Cardiac muscle cell (in vitro differentiated cells and primary cell): ENCODE data around the gene THSD1. TPM values are rescaled to one million over a fixed set of nuclear protein-coding genes. Genes with fewer than 3 reads are reported as not detected.
"Not testable (repeated sequence)": the region's sequence is repeated elsewhere in the genome, so short reads cannot be mapped to it uniquely, and the experiment has no call there.

Source experiments
- DNase-seq, 2 donors: peaks; one replicate each; pipeline versions ENCODE4 v3.0.0 to v3.0.0-alpha.2; 2010 to 2017; ENCODE audit warnings: low read depth in 1 of 2, low spot score in 1 of 2
- H3K27ac ChIP-seq: fragments of 200-600 bp; sonication (generic); 2 replicates; pipeline ENCODE4 v1.5.1; 2016
- H3K27me3 ChIP-seq: fragments of 200-600 bp; sonication (generic); 2 replicates; pipeline ENCODE4 v1.6.0; 2016; ENCODE audit warnings: control low read depth
- H3K36me3 ChIP-seq: fragments of 200-600 bp; sonication (generic); 2 replicates; pipeline ENCODE4 v1.5.1; 2016; ENCODE audit warnings: control low read depth
- H3K4me1 ChIP-seq: fragments of 200-600 bp; sonication (generic); 2 replicates; pipeline ENCODE4 v1.8.1; 2017; ENCODE audit warnings: low read depth, mild to moderate bottlenecking, mixed run types
- H3K4me3 ChIP-seq: fragments of 200-600 bp; sonication (generic); 2 replicates; pipeline ENCODE4 v1.5.1; 2016; ENCODE audit warnings: mild to moderate bottlenecking
- H3K9me3 ChIP-seq: fragments of 200-600 bp; sonication (generic); 2 replicates; pipeline ENCODE4 v1.5.1; 2017; ENCODE audit warnings: low read depth, mild to moderate bottlenecking, control low read depth
- CTCF ChIP-seq: IDR thresholded peaks from 2 replicates; pipeline ENCODE4 v1.5.1; 2012; ENCODE audit warnings: low read depth, mild to moderate bottlenecking, low read length
- polyA plus RNA-seq: library from polyadenylated mRNA; unstranded; fragments of >200 nt; fragmentation: Nextera tagmentation; extraction: Ambion mirVana; gene quantifications from 2 replicates; pipeline ENCODE4 v1.2.1, GENCODE V29; 2016
- total RNA-seq: library from RNA; depleted of rRNA; stranded (reverse); fragments of >200 nt; gene quantifications from 2 replicates; pipeline ENCODE4 v1.2.3, GENCODE V29; 2016

THSD1 gene
- total and polyA plus RNA-seq, 2 experiments from 2014 or later, result 0.66 TPM; not detected in 1

- Histone ChIP-seq H3K9me3 (no peaks in the 10 kb centered on the region), H3K4me3 (no peak overlapping the region), H3K27me3 (peaks cover 8% of the 10 kb centered on the region), H3K36me3 (no peaks in the 10 kb centered on the region), H3K4me1 (no peaks in the 10 kb centered on the region), H3K27ac (no peak overlapping the region)
- no peak for TF ChIP-seq CTCF
- no peak for DNase-seq
Observed at GRCh38 chr13:52377898-52378297, 28.1 kb downstream of the THSD1 start.

- TF ChIP-seq CTCF, result no peak
Observed at GRCh38 chr13:52374873-52375411, 31.0 kb downstream of the THSD1 start.

GRCh38 chr13:52374389-52374788 lies 31.6 kb downstream of the THSD1 start:
- DNase-seq, result no peak
- no peaks in the 10 kb centered on the region for H3K4me1 ChIP-seq
- no peak for TF ChIP-seq CTCF
- no peaks in the 10 kb centered on the region for H3K9me3 ChIP-seq
- H3K27ac ChIP-seq, result no peak overlapping the region
- H3K4me3 ChIP-seq, result no peak overlapping the region
- H3K27me3 ChIP-seq, result no peaks in the 10 kb centered on the region
- H3K36me3 ChIP-seq, result no peaks in the 10 kb centered on the region

More at GRCh38 chr13:52374873-52375411, 31.0 kb downstream of the THSD1 start:
- no peak overlapping the region for H3K4me3 ChIP-seq
- peak in 1 of 2 donors; percentile 20 for DNase-seq
- no peak overlapping the region for H3K27ac ChIP-seq
- no peaks in the 10 kb centered on the region for H3K36me3 ChIP-seq
- no peaks in the 10 kb centered on the region for H3K27me3 ChIP-seq
- H3K4me1 ChIP-seq, result no peaks in the 10 kb centered on the region
- H3K9me3 ChIP-seq, result no peaks in the 10 kb centered on the region

GRCh38 chr13:52373277-52373676 lies 32.7 kb downstream of the THSD1 start:
- not testable (repeated sequence) for DNase-seq, H3K4me3 ChIP-seq, H3K27me3 ChIP-seq, H3K27ac ChIP-seq, H3K4me1 ChIP-seq, H3K9me3 ChIP-seq, H3K36me3 ChIP-seq

- no peak for TF ChIP-seq CTCF
- Histone ChIP-seq H3K4me1 (no peaks in the 10 kb centered on the region), H3K36me3 (no peaks in the 10 kb centered on the region), H3K27ac (no peak overlapping the region), H3K9me3 (no peaks in the 10 kb centered on the region), H3K27me3 (no peaks in the 10 kb centered on the region), H3K4me3 (no peak overlapping the region)
- peak in 1 of 2 donors; percentile 79 for DNase-seq
Observed at GRCh38 chr13:52371736-52372247, 34.2 kb downstream of the THSD1 start.

- TF ChIP-seq CTCF, result no peak
- Histone ChIP-seq H3K36me3 (no peaks in the 10 kb centered on the region), H3K27ac (no peak overlapping the region), H3K27me3 (no peaks in the 10 kb centered on the region), H3K9me3 (no peaks in the 10 kb centered on the region), H3K4me1 (no peaks in the 10 kb centered on the region), H3K4me3 (no peak overlapping the region)
- DNase-seq, result no peak
Observed at GRCh38 chr13:52366291-52366690, 39.7 kb downstream of the THSD1 start.

GRCh38 chr13:52362169-52362887 lies 43.6 kb downstream of the THSD1 start:
- H3K9me3 ChIP-seq, H3K36me3 ChIP-seq, H3K4me3 ChIP-seq, DNase-seq, H3K4me1 ChIP-seq, H3K27ac ChIP-seq, H3K27me3 ChIP-seq: not testable (repeated sequence)
